Hepatocyte (in vitro differentiated cells): ENCODE data around the gene TTLL10. TPM values are rescaled to one million over a fixed set of nuclear protein-coding genes. Genes with fewer than 3 reads are reported as not detected.
A peak's percentile ranks its signal among the peaks of the same experiment; 100 is the strongest.

Experiments
- DNase-seq: peaks from one replicate; pipeline ENCODE4 v3.0.0-alpha.2; 2016; ENCODE audit warnings: low spot score
- H2AFZ ChIP-seq: fragments of 200-600 bp; sonication (generic); 2 replicates; pipeline ENCODE4 v1.6.0; 2016; ENCODE audit warnings: antibody characterized with exemption, mild to moderate bottlenecking
- H3K27ac ChIP-seq: fragments of 200-600 bp; sonication (generic); 2 replicates; pipeline ENCODE4 v1.5.1; 2016; ENCODE audit warnings: mild to moderate bottlenecking
- H3K27me3 ChIP-seq: fragments of 200-600 bp; sonication (generic); 2 replicates; pipeline ENCODE4 v1.6.1; 2016
- H3K36me3 ChIP-seq: fragments of 200-600 bp; sonication (generic); replicated peaks from 2 replicates; pipeline ENCODE4 v1.5.1; 2016; ENCODE audit warnings: low read depth; ENCODE audit not compliant: insufficient read depth
- H3K4me1 ChIP-seq: fragments of 200-600 bp; sonication (generic); 2 replicates; pipeline ENCODE4 v1.5.1; 2016; ENCODE audit warnings: mild to moderate bottlenecking, moderate library complexity; ENCODE audit not compliant: insufficient read depth
- H3K4me2 ChIP-seq: fragments of 200-600 bp; sonication (generic); 2 replicates; pipeline ENCODE4 v1.6.0; 2016
- H3K4me3 ChIP-seq: fragments of 200-600 bp; sonication (generic); 2 replicates; pipeline ENCODE4 v1.5.1; 2016; ENCODE audit warnings: mild to moderate bottlenecking
- H3K79me2 ChIP-seq: fragments of 200-600 bp; sonication (generic); 2 replicates; pipeline ENCODE4 v1.6.0; 2017; ENCODE audit warnings: mild to moderate bottlenecking
- H3K9me2 ChIP-seq: fragments of 200-600 bp; sonication (generic); replicated peaks from 2 replicates; pipeline ENCODE4 v1.6.0; 2017; ENCODE audit warnings: mild to moderate bottlenecking; ENCODE audit not compliant: insufficient read depth
- H3K9me3 ChIP-seq: fragments of 200-600 bp; sonication (generic); 2 replicates; pipeline ENCODE4 v1.5.1; 2016; ENCODE audit warnings: low read depth, mild to moderate bottlenecking
- H4K20me1 ChIP-seq: fragments of 200-600 bp; sonication (generic); 2 replicates; pipeline ENCODE4 v1.6.0; 2016; ENCODE audit warnings: mild to moderate bottlenecking; ENCODE audit not compliant: insufficient read depth, poor library complexity, severe bottlenecking
- EZH2 ChIP-seq: fragments of 200-600 bp; sonication (generic); IDR thresholded peaks from 2 replicates; pipeline ENCODE4 v1.6.1; 2016; ENCODE audit warnings: antibody characterized with exemption, mild to moderate bottlenecking, borderline replicate concordance
- EZH2phosphoT487 ChIP-seq: fragments of 200-600 bp; sonication (generic); IDR thresholded peaks from one replicate; pipeline ENCODE4 v1.6.1; 2018; ENCODE audit warnings: antibody characterized with exemption, mild to moderate bottlenecking, low read depth, moderate library complexity; ENCODE audit not compliant: unreplicated experiment, severe bottlenecking
- WGBS: methylation state at CpG from one replicate; pipeline ENCODE4 v1.1.6; 2016; ENCODE audit warnings: low lambda C conversion rate; ENCODE audit errors: missing lambda C conversion rate; 5-methylcytosine and 5-hydroxymethylcytosine counted together
- polyA plus RNA-seq: library from polyadenylated mRNA; unstranded; fragments of >200 nt; fragmentation: Nextera tagmentation; extraction: Ambion mirVana; gene quantifications from 2 replicates; pipeline ENCODE4 v1.2.1, GENCODE V29; 2016
- total RNA-seq: library from RNA; depleted of rRNA; stranded (reverse); fragments of >200 nt; gene quantifications from 2 replicates; pipeline ENCODE4 v1.2.3, GENCODE V29; 2014
- TF ChIP-seq, protein P1 (sequence below): fragments of 200-600 bp; sonication (generic); IDR thresholded peaks from 2 replicates; pipeline ENCODE4 v1.5.1; 2016; ENCODE audit warnings: antibody characterized with exemption, mild to moderate bottlenecking; ENCODE audit not compliant: poor library complexity

Gene TTLL10
- total and polyA plus RNA-seq, 2 experiments from 2014 or later, result 0.69 TPM; not detected in 1

DNA sequence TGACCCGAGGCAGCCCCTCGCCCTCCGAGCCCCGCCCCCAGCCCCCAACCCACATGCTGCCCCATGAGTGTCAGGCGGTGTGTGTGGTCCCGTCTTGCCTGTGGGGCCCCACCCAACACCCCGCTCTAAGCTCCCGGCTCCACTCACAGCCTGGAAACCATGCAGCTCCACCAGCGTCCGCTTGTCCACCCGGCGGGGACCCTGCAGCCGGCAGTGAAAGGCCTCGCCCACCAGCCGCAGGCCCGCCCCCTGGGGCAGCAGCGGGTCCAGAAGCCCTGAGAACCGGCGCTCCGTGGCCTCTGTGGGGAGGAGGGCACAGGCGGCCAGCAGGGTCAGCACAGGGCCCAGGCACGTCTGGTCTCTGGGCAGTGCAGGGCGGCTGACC lies 70.1 kb downstream of the TTLL10 start:
- H3K9me2 ChIP-seq, result no peaks in the 10 kb centered on the region
- no peaks in the 10 kb centered on the region for H4K20me1 ChIP-seq
- H3K79me2 ChIP-seq, result no peaks in the 10 kb centered on the region
- no peak overlapping the region for H2AFZ ChIP-seq
- peaks cover 24% of the 10 kb centered on the region for H3K27me3 ChIP-seq
- H3K36me3 ChIP-seq, result no peaks in the 10 kb centered on the region
- WGBS, result 63% methylated on average over 23 of the region's 23 CpGs
- H3K4me2 ChIP-seq, result peak overlapping the region; percentile 65
- no peak for DNase-seq
- no peak for TF ChIP-seq EZH2phosphoT487
- TF ChIP-seq, protein P1, sequence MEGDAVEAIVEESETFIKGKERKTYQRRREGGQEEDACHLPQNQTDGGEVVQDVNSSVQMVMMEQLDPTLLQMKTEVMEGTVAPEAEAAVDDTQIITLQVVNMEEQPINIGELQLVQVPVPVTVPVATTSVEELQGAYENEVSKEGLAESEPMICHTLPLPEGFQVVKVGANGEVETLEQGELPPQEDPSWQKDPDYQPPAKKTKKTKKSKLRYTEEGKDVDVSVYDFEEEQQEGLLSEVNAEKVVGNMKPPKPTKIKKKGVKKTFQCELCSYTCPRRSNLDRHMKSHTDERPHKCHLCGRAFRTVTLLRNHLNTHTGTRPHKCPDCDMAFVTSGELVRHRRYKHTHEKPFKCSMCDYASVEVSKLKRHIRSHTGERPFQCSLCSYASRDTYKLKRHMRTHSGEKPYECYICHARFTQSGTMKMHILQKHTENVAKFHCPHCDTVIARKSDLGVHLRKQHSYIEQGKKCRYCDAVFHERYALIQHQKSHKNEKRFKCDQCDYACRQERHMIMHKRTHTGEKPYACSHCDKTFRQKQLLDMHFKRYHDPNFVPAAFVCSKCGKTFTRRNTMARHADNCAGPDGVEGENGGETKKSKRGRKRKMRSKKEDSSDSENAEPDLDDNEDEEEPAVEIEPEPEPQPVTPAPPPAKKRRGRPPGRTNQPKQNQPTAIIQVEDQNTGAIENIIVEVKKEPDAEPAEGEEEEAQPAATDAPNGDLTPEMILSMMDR, result no peak
- no peak for TF ChIP-seq EZH2
- no peak overlapping the region for H3K27ac ChIP-seq
- peaks cover 3% of the 10 kb centered on the region for H3K4me1 ChIP-seq
- H3K4me3 ChIP-seq, result no peak overlapping the region
- H3K9me3 ChIP-seq, result no peaks in the 10 kb centered on the region

DNA sequence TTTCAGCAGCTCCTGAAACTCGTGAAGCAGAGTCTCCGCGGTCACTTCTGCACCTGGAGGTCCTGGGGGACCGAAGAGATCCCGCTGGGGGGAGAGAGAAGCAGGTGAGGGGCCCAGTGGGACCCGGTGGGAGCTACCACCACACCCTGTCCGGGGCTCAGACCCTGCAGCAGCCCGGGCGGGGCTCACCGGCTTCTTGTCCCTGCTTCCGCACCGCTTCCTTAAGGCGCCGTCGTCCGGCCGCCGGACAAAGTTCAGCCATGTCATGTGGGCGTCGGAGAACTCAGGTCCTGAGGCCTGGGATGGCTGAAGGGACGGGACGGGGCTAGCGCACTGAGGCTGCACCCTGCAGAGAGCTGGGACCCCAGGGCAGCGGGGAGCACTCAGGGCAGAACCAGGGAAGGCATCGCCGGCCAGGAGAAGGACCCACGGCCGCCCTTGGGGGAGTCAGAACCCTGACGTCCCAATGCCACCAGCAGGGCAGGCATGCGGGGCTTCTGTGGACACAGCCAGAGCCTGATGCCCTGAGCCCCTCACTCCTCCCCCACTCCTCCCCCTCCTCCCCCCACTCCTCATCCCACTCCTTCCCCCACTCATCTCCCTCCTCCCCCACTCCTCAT lies 70.6 kb downstream of the TTLL10 start:
- H3K79me2 ChIP-seq, result no peaks in the 10 kb centered on the region
- H3K4me1 ChIP-seq, result peaks cover 3% of the 10 kb centered on the region
- no peaks in the 10 kb centered on the region for H3K9me3 ChIP-seq
- H3K4me3 ChIP-seq, result no peak overlapping the region
- H4K20me1 ChIP-seq, result no peaks in the 10 kb centered on the region
- H3K27ac ChIP-seq, result no peak overlapping the region
- TF ChIP-seq EZH2 (no peak), EZH2phosphoT487 (no peak)
- TF ChIP-seq, protein P1, result no peak
- H2AFZ ChIP-seq, result no peak overlapping the region
- H3K4me2 ChIP-seq, result peak overlapping the region; percentile 65
- H3K27me3 ChIP-seq, result peaks cover 24% of the 10 kb centered on the region
- WGBS, result 79% methylated on average over 26 of the region's 30 CpGs
- H3K9me2 ChIP-seq, result no peaks in the 10 kb centered on the region
- peak; percentile 73 for DNase-seq
- H3K36me3 ChIP-seq, result no peaks in the 10 kb centered on the region

DNA sequence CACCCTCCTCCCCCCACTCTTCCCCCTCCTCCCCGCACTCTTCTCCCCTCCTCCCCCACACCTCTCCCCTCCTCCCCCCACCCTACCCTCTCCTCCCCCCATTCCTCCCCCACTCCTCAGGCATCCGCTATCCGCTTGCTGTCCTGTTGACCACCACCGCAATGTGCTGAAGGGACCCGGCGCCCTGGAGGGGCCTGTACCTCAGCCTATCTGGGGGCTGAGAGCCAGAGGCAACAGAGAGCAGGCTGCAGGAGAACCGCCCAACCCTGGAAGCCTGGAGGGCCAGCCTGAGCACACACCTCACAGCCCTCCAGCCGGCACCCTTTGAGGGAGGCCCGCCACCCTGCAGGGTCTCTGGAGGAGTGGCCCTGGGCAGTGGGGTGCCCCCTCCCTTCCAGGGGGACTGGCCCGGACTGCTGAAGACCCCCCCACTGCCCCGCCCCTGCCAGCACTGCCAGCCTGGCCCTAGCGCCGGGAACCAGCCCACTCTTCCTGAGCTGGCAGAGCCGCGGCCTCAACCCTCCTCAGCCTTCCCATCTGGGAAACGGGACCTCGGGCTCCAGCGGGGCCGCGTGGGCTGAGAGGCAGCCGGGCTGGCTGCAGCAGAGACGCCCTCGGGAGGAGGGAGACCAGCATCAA lies 71.6 kb downstream of the TTLL10 start:
- WGBS, result 90% methylated on average over 14 of the region's 23 CpGs
- no peak for DNase-seq
- Histone ChIP-seq H2AFZ (no peak overlapping the region), H3K9me3 (no peaks in the 10 kb centered on the region), H3K4me2 (no peak overlapping the region), H3K36me3 (no peaks in the 10 kb centered on the region), H3K27me3 (peaks cover 24% of the 10 kb centered on the region), H4K20me1 (no peaks in the 10 kb centered on the region), H3K27ac (no peak overlapping the region), H3K79me2 (no peaks in the 10 kb centered on the region), H3K4me1 (peaks cover 3% of the 10 kb centered on the region), H3K9me2 (no peaks in the 10 kb centered on the region), H3K4me3 (no peak overlapping the region)
- TF ChIP-seq, protein P1, result no peak
- TF ChIP-seq EZH2 (no peak), EZH2phosphoT487 (no peak)
